Endothelial cell of umbilical vein (primary cell): ENCODE results near the gene BTBD18. TPM values are rescaled to one million over a fixed set of nuclear protein-coding genes. Genes with fewer than 3 reads are reported as not detected.

ENCODE experiments used
- BruUV-seq: library from RNA; stranded (reverse); fragments of 400-500 nt; replicated peaks from 2 replicates; lab custom pipeline; 2021; lab: Mats Ljungman, UMichigan
- CTCF ChIA-PET: fragments of 300-600, 350-600 bp; sonication (Branson Sonifier 250); formaldehyde crosslinking; loops from one replicate; lab custom pipeline; 2021; ENCODE audit warnings: antibody characterized with exemption, inconsistent platforms; lab: Charles Lee
- POLR2A ChIA-PET: fragments of 300-600, 350-600 bp; sonication (Branson Sonifier 250); formaldehyde crosslinking; loops from one replicate; lab custom pipeline; 2021; ENCODE audit warnings: antibody characterized with exemption, inconsistent platforms; lab: Charles Lee
- DNase-seq: peaks from one replicate; pipeline ENCODE4 v3.0.0-alpha.2; 2011; ENCODE audit warnings: low read depth, low spot score
- FAIRE-seq: peaks from 2 replicates; lab custom pipeline; 2011; peaks lifted over from hg19 to GRCh38; lab: Jason Lieb, UNC
- H2AFZ ChIP-seq: 2 replicates; pipeline ENCODE4 v1.6.0; 2012; ENCODE audit warnings: low read depth, low read length, control low read depth, inconsistent platforms
- H3K27ac ChIP-seq: 2 replicates; pipeline ENCODE4 v1.5.1; 2011; ENCODE audit warnings: low read depth, mild to moderate bottlenecking, control low read depth, low read length, moderate library complexity; ENCODE audit not compliant: insufficient read depth
- H3K27me3 ChIP-seq, 2 experiments: 2 replicates each; pipeline versions ENCODE4 v1.6.0 to v1.6.1; 2011; ENCODE audit warnings: low read length in 2 of 2, mixed read lengths in 1 of 2; ENCODE audit not compliant: control insufficient read depth in 2 of 2, insufficient read depth in 2 of 2
- H3K36me3 ChIP-seq, 2 experiments: 2 replicates in 1 of 2; 3 replicates in 1 of 2; pipeline ENCODE4 v1.5.1; 2011; ENCODE audit warnings: low read length in 2 of 2, mild to moderate bottlenecking in 1 of 2, moderate library complexity in 1 of 2; ENCODE audit not compliant: control insufficient read depth in 2 of 2, insufficient read depth in 2 of 2; ENCODE audit errors: extremely low read depth in 1 of 2
- H3K4me1 ChIP-seq: 3 replicates; pipeline ENCODE4 v1.5.1; 2011; ENCODE audit warnings: mild to moderate bottlenecking, low read length; ENCODE audit not compliant: control insufficient read depth, insufficient read depth; ENCODE audit errors: extremely low read depth
- H3K4me2 ChIP-seq: 2 replicates; pipeline ENCODE4 v1.6.1; 2011; ENCODE audit warnings: low read length, control low read depth, mixed read lengths; ENCODE audit not compliant: insufficient read depth
- H3K4me3 ChIP-seq, 3 experiments: fragments of 200-600 bp in 1 of 3; sonication (generic), shearing (Covaris generic) in 1 of 3; replicated peaks in 1 of 3; 2 replicates each; pipeline ENCODE4 v1.5.1; 2011 to 2016; ENCODE audit warnings: control low read depth in 3 of 3, low read length in 3 of 3, mild to moderate bottlenecking in 2 of 3, inconsistent platforms in 1 of 3, low read depth in 1 of 3, moderate library complexity in 1 of 3; ENCODE audit not compliant: insufficient read depth in 1 of 3
- H3K79me2 ChIP-seq: 2 replicates; pipeline ENCODE4 v1.6.0; 2012; ENCODE audit warnings: low read length, inconsistent platforms; ENCODE audit not compliant: control insufficient read depth, insufficient read depth
- H3K9ac ChIP-seq: replicated peaks from 2 replicates; pipeline ENCODE3; 2011; ENCODE audit warnings: low read length, control low read depth; ENCODE audit not compliant: insufficient read depth; ENCODE audit errors: extremely low read depth
- H3K9me1 ChIP-seq: replicated peaks from 3 replicates; pipeline ENCODE4 v1.6.0; 2011; ENCODE audit warnings: mild to moderate bottlenecking, low read length; ENCODE audit not compliant: control insufficient read depth, insufficient read depth; ENCODE audit errors: extremely low read depth
- H3K9me3 ChIP-seq: replicated peaks from 2 replicates; pipeline ENCODE4 v1.5.1; 2012; ENCODE audit warnings: low read length, inconsistent platforms; ENCODE audit not compliant: control insufficient read depth, insufficient read depth
- H4K20me1 ChIP-seq: replicated peaks from 2 replicates; pipeline ENCODE3; 2011; ENCODE audit warnings: mild to moderate bottlenecking, low read length; ENCODE audit not compliant: control insufficient read depth, insufficient read depth; ENCODE audit errors: extremely low read depth
- CTCF ChIP-seq, 2 donors: IDR thresholded peaks; 1 replicate in 1 of 2; 2 replicates in 1 of 2; pipeline ENCODE4 v1.5.1; 2011; ENCODE audit warnings: low read length in 2 of 2, mild to moderate bottlenecking in 2 of 2, moderate library complexity in 2 of 2, control low read depth in 1 of 2, inconsistent platforms in 1 of 2, low read depth in 1 of 2; ENCODE audit not compliant: insufficient read depth in 1 of 2; ENCODE audit errors: extremely low read depth in 1 of 2
- EZH2 ChIP-seq: IDR thresholded peaks from 2 replicates; pipeline ENCODE4 v1.6.1; 2012; ENCODE audit warnings: borderline replicate concordance, low read depth, mild to moderate bottlenecking, moderate library complexity, low read length, inconsistent platforms; ENCODE audit not compliant: severe bottlenecking
- FOS ChIP-seq: IDR thresholded peaks from 2 replicates; pipeline ENCODE4 v1.6.1; 2011; ENCODE audit warnings: mild to moderate bottlenecking, low read length, moderate library complexity, borderline replicate concordance; ENCODE audit not compliant: insufficient read depth
- GATA2 ChIP-seq: IDR thresholded peaks from 2 replicates; pipeline ENCODE4 v1.7.0; 2011; ENCODE audit warnings: low read depth, mild to moderate bottlenecking, moderate library complexity, mixed read lengths, low read length; ENCODE audit not compliant: insufficient read length, insufficient read depth
- JUN ChIP-seq: IDR thresholded peaks from 2 replicates; pipeline ENCODE4 v1.6.1; 2011; ENCODE audit warnings: borderline replicate concordance, low read depth; ENCODE audit not compliant: insufficient read length, insufficient read depth
- MAX ChIP-seq: IDR thresholded peaks from 2 replicates; pipeline ENCODE4 v1.6.1; 2011; ENCODE audit not compliant: insufficient read depth, insufficient read length
- MYC ChIP-seq: IDR thresholded peaks from one replicate; pipeline ENCODE4 v1.6.1; 2011; ENCODE audit warnings: mild to moderate bottlenecking, low read depth, low read length
- POLR2A ChIP-seq: IDR thresholded peaks from 2 replicates; pipeline ENCODE4 v1.6.1; 2012; ENCODE audit warnings: low read depth, mild to moderate bottlenecking, control low read depth, low read length
- POLR2AphosphoS5 ChIP-seq: IDR thresholded peaks from 2 replicates; pipeline ENCODE4 v1.6.1; 2012; ENCODE audit warnings: low read depth, mild to moderate bottlenecking, control low read depth, low read length, moderate library complexity; ENCODE audit not compliant: insufficient read depth
- dilution Hi-C: fragments of 300-500 bp; cut with MboI; formaldehyde crosslinking; loops from one replicate; pipeline ENCODE4 v1.15.0; 2019; ENCODE audit warnings: low sequenced_read_pairs; ENCODE audit not compliant: extremely low pct_ligation_motif_present
- intact Hi-C: fragments of 100-400 bp; cut with micrococcal nuclease; formaldehyde crosslinking; loops from one replicate; pipeline ENCODE4 v1.10.0; 2022
- polyA plus RNA-seq, 4 experiments: library from polyadenylated mRNA; depleted of rRNA in 3 of 4; stranded (reverse) in 3 of 4; unstranded in 1 of 4; fragments of >200 nt; gene quantifications; 2 replicates each; pipeline versions ENCODE4 v1.2.1 to v1.2.3, GENCODE V29; 2011 to 2012; ENCODE audit warnings: missing spikeins in 1 of 4
- total RNA-seq: library from RNA; stranded (reverse); gene quantifications from 2 replicates; pipeline ENCODE4 v1.2.3, GENCODE V29; 2021

BTBD18 gene
- total and polyA plus RNA-seq, 2 donors (not counting 3 experiments of a cell fraction or from before 2014, with no cell fraction given), result not detected

GRCh38 chr11:57751176-57751575, 443 bp downstream of the BTBD18 start:
- Histone ChIP-seq H4K20me1 (no peaks in the 10 kb centered on the region), H3K79me2 (no peaks in the 10 kb centered on the region), H3K9me1 (no peaks in the 10 kb centered on the region), H3K9me3 (no peaks in the 10 kb centered on the region), H3K4me2 (no peak overlapping the region), H3K27me3 (no peaks in the 10 kb centered on the region), H3K36me3 (peaks cover 0 to 2% of the 10 kb centered on the region in 2 experiments), H2AFZ (no peak overlapping the region), H3K9ac (no peak overlapping the region), H3K27ac (no peak overlapping the region), H3K4me1 (no peaks in the 10 kb centered on the region), H3K4me3 (no peak overlapping the region)
- no peak for TF ChIP-seq MYC
- no peak for TF ChIP-seq JUN
- TF ChIP-seq EZH2, result no peak
- no peak for TF ChIP-seq POLR2A
- no peak for TF ChIP-seq FOS
- no peak for TF ChIP-seq GATA2
- TF ChIP-seq MAX, result no peak
- TF ChIP-seq POLR2AphosphoS5, result no peak
- TF ChIP-seq CTCF (IDR thresholded peaks at IDR 0.05; ENCODE audit: extremely low read depth in 1 of 2, insufficient read depth in 1 of 2, low read depth in 1 of 2, low read length in 2 of 2), result no peak
- BruUV-seq, result no TSS peak
- DNase-seq (no peak), FAIRE-seq (no peak)
- POLR2A ChIA-PET, result interaction anchor here (1.4 to 2.2 kb wide), 2 partner anchors 28 to 49 kb away, joined by 4 to 11 read pairs; no protein-coding TSS in a partner anchor
- dilution Hi-C loops (no loop called here), intact Hi-C loops (loop anchor here (1.0 kb wide), 3 partner anchors 49 to 773 kb away; no protein-coding TSS in a partner anchor)
- CTCF ChIA-PET, result interaction anchor here (0.6 to 7.7 kb wide), 34 partner anchors 9 to 817 kb away, joined by 3 to 325 read pairs (median 6); partner anchors contain the start of genes CTNND1 and SELENOH
